CD4-positive, CD25-positive, alpha-beta regulatory T cell (primary cell): Measurements from ENCODE around the gene PDZD7. TPM values are rescaled to one million over a fixed set of nuclear protein-coding genes. Genes with fewer than 3 reads are reported as not detected.

Source experiments
- ATAC-seq, 2 donors: fragments of 150-1000 bp; cut with Tn5 transposase; one replicate each; pipeline ENCODE4 v1.10.0; 2021; ENCODE audit warnings: low read depth in 2 of 2, moderate number of reproducible peaks in 2 of 2, moderate library complexity in 1 of 2
- DNase-seq, 3 donors: peaks; one replicate each; pipeline versions ENCODE4 v3.0.0 to v3.0.0-alpha.2; 2012 to 2022; ENCODE audit warnings: mixed read lengths in 1 of 3
- H3K27ac ChIP-seq: one replicate; pipeline ENCODE4 v1.7.0; 2013; ENCODE audit warnings: mild to moderate bottlenecking, low read length; ENCODE audit not compliant: insufficient read depth, poor library complexity, severe bottlenecking
- H3K27me3 ChIP-seq: one replicate; pipeline ENCODE4 v1.7.0; 2013; ENCODE audit warnings: low read length; ENCODE audit not compliant: control insufficient read depth, insufficient read depth
- H3K36me3 ChIP-seq: one replicate; pipeline ENCODE4 v1.7.0; 2013; ENCODE audit warnings: mild to moderate bottlenecking, low read length, moderate library complexity; ENCODE audit not compliant: control insufficient read depth, insufficient read depth
- H3K4me1 ChIP-seq: 2 replicates; pipeline ENCODE4 v1.7.0; 2013; ENCODE audit warnings: mild to moderate bottlenecking, low read length; ENCODE audit not compliant: insufficient read depth, control insufficient read depth, poor library complexity, severe bottlenecking
- H3K4me3 ChIP-seq: one replicate; pipeline ENCODE4 v1.7.0; 2013; ENCODE audit warnings: low read depth, mild to moderate bottlenecking, low read length, moderate library complexity
- H3K9me3 ChIP-seq, 2 experiments: 1 replicate in 1 of 2; 2 replicates in 1 of 2; pipeline ENCODE4 v1.7.0; 2013; ENCODE audit warnings: low read length in 2 of 2, mild to moderate bottlenecking in 1 of 2, moderate library complexity in 1 of 2; ENCODE audit not compliant: control insufficient read depth in 2 of 2
- H3K27ac Mint-ChIP-seq, 3 donors: one replicate each; pipeline ENCODE4 v1.8.0; 2020 to 2022; ENCODE audit warnings: mild to moderate bottlenecking in 3 of 3, mixed read lengths in 3 of 3, moderate library complexity in 2 of 3
- H3K27me3 Mint-ChIP-seq: one replicate; pipeline ENCODE4 v1.8.0; 2022; ENCODE audit warnings: mild to moderate bottlenecking, mixed read lengths
- H3K36me3 Mint-ChIP-seq: one replicate; pipeline ENCODE4 v1.8.0; 2020; ENCODE audit warnings: mixed read lengths
- H3K4me1 Mint-ChIP-seq, 4 donors: one replicate each; pipeline ENCODE4 v1.8.0; 2020 to 2022; ENCODE audit warnings: mixed read lengths in 4 of 4, mild to moderate bottlenecking in 1 of 4
- H3K4me3 Mint-ChIP-seq, 4 donors: one replicate each; pipeline ENCODE4 v1.8.0; 2020 to 2022; ENCODE audit warnings: mild to moderate bottlenecking in 4 of 4, mixed read lengths in 4 of 4, moderate library complexity in 3 of 4
- H3K9me3 Mint-ChIP-seq, 7 donors: one replicate each; pipeline ENCODE4 v1.8.0; 2020 to 2022; ENCODE audit warnings: mixed read lengths in 7 of 7, mild to moderate bottlenecking in 3 of 7, moderate library complexity in 2 of 7
- polyA plus RNA-seq, 4 donors: library from polyadenylated mRNA; unstranded; fragments of 300-500 nt; fragmentation: Illumina TruSeq; gene quantifications; one replicate each; pipeline ENCODE4 v1.2.3, GENCODE V29; 2021
- total RNA-seq: library from RNA; stranded (reverse); gene quantifications from one replicate; pipeline ENCODE4 v1.2.3, GENCODE V29; 2022

The PDZD7 gene
- total and polyA plus RNA-seq, 5 donors from 2014 or later: 0.59 to 3.5 (median 0.78) TPM

GRCh38 chr10:100981178-100981772 is 49.7 kb downstream of the PDZD7 start:
- DNase-seq (no peak), ATAC-seq (no peak)
- peaks cover 0 to 25% (median 13%) of the 10 kb centered on the region in 4 donors for H3K4me1 Mint-ChIP-seq
- no peak overlapping the region for H3K4me3 Mint-ChIP-seq
- H3K4me3 ChIP-seq: no peak overlapping the region
- H3K27me3 ChIP-seq: no peaks in the 10 kb centered on the region
- H3K27ac Mint-ChIP-seq: no peak overlapping the region
- H3K9me3 Mint-ChIP-seq: no peaks in the 10 kb centered on the region
- H3K4me1 ChIP-seq: peaks cover 1% of the 10 kb centered on the region
- no peak overlapping the region for H3K27ac ChIP-seq
- no peaks in the 10 kb centered on the region for H3K27me3 Mint-ChIP-seq
- H3K9me3 ChIP-seq: no peaks in the 10 kb centered on the region
- H3K36me3 ChIP-seq: peaks cover 21% of the 10 kb centered on the region
- peaks cover 30% of the 10 kb centered on the region for H3K36me3 Mint-ChIP-seq

- Histone ChIP-seq H3K36me3 (peaks cover 21% of the 10 kb centered on the region), H3K4me1 (no peaks in the 10 kb centered on the region), H3K27me3 (no peaks in the 10 kb centered on the region), H3K4me3 (no peak overlapping the region), H3K27ac (no peak overlapping the region), H3K9me3 (no peaks in the 10 kb centered on the region)
- peaks cover 0 to 20% (median 10%) of the 10 kb centered on the region in 4 donors for H3K4me1 Mint-ChIP-seq
- H3K27me3 Mint-ChIP-seq: no peaks in the 10 kb centered on the region
- no peak overlapping the region for H3K4me3 Mint-ChIP-seq
- peak overlapping the region in 1 of 3 donors; percentile 73 for H3K27ac Mint-ChIP-seq
- H3K9me3 Mint-ChIP-seq: no peaks in the 10 kb centered on the region
- no peak for ATAC-seq
- DNase-seq: no peak
- H3K36me3 Mint-ChIP-seq: peaks cover 30% of the 10 kb centered on the region
These were observed 50.2 kb downstream of the PDZD7 start for GRCh38 chr10:100980711-100981110.

- H3K4me1 Mint-ChIP-seq: peaks cover 0 to 16% (median 7%) of the 10 kb centered on the region in 4 donors
These were observed 50.6 kb downstream of the PDZD7 start for GRCh38 chr10:100980311-100980710.

GRCh38 chr10:100979791-100980272 is 51.1 kb downstream of the PDZD7 start:
- Mint-ChIP-seq H3K9me3 (no peaks in the 10 kb centered on the region), H3K27me3 (no peaks in the 10 kb centered on the region), H3K36me3 (peaks cover 30% of the 10 kb centered on the region), H3K4me1 (peaks cover 0 to 12% (median 4%) of the 10 kb centered on the region in 4 donors), H3K4me3 (no peak overlapping the region), H3K27ac (no peak overlapping the region)
- Histone ChIP-seq H3K4me1 (no peaks in the 10 kb centered on the region), H3K27me3 (no peaks in the 10 kb centered on the region), H3K27ac (no peak overlapping the region), H3K9me3 (no peaks in the 10 kb centered on the region), H3K36me3 (peaks cover 21% of the 10 kb centered on the region), H3K4me3 (no peak overlapping the region)
- no peak for DNase-seq
- no peak for ATAC-seq

More at GRCh38 chr10:100980311-100980710, 50.6 kb downstream of the PDZD7 start:
- H3K36me3 Mint-ChIP-seq: peaks cover 30% of the 10 kb centered on the region
- H3K27me3 Mint-ChIP-seq: no peaks in the 10 kb centered on the region
- Histone ChIP-seq H3K9me3 (no peaks in the 10 kb centered on the region), H3K36me3 (peaks cover 21% of the 10 kb centered on the region), H3K27me3 (no peaks in the 10 kb centered on the region), H3K4me1 (no peaks in the 10 kb centered on the region), H3K27ac (no peak overlapping the region), H3K4me3 (no peak overlapping the region)
- no peak overlapping the region for H3K4me3 Mint-ChIP-seq
- DNase-seq (no peak), ATAC-seq (no peak)
- H3K27ac Mint-ChIP-seq: no peak overlapping the region
- H3K9me3 Mint-ChIP-seq: no peaks in the 10 kb centered on the region

- H3K4me1 Mint-ChIP-seq: peaks cover 0 to 4% (median 1%) of the 10 kb centered on the region in 4 donors
- no peak overlapping the region for H3K4me3 Mint-ChIP-seq
- no peak overlapping the region for H3K27ac ChIP-seq
- DNase-seq (no peak), ATAC-seq (no peak)
- no peaks in the 10 kb centered on the region for H3K4me1 ChIP-seq
- H3K4me3 ChIP-seq: no peak overlapping the region
- H3K9me3 Mint-ChIP-seq: no peaks in the 10 kb centered on the region
- peaks cover 21% of the 10 kb centered on the region for H3K36me3 ChIP-seq
- no peak overlapping the region for H3K27ac Mint-ChIP-seq
- peaks cover 30% of the 10 kb centered on the region for H3K36me3 Mint-ChIP-seq
- no peaks in the 10 kb centered on the region for H3K9me3 ChIP-seq
- no peaks in the 10 kb centered on the region for H3K27me3 ChIP-seq
- H3K27me3 Mint-ChIP-seq: no peaks in the 10 kb centered on the region
These were observed 52.1 kb downstream of the PDZD7 start for GRCh38 chr10:100978901-100979195.

- Histone ChIP-seq H3K9me3 (no peaks in the 10 kb centered on the region), H3K27me3 (no peaks in the 10 kb centered on the region), H3K4me3 (no peak overlapping the region), H3K4me1 (no peaks in the 10 kb centered on the region), H3K27ac (no peak overlapping the region), H3K36me3 (peaks cover 20% of the 10 kb centered on the region)
- ATAC-seq: no peak
- DNase-seq: no peak
- Mint-ChIP-seq H3K9me3 (no peaks in the 10 kb centered on the region), H3K36me3 (peaks cover 30% of the 10 kb centered on the region), H3K4me1 (peaks cover 0 to 4% (median 1%) of the 10 kb centered on the region in 4 donors), H3K27me3 (peaks cover 3% of the 10 kb centered on the region), H3K4me3 (no peak overlapping the region), H3K27ac (no peak overlapping the region)
These were observed 52.6 kb downstream of the PDZD7 start for GRCh38 chr10:100978121-100978900.

- H3K4me3 ChIP-seq: no peak overlapping the region
- DNase-seq (no peak), ATAC-seq (no peak)
- Mint-ChIP-seq H3K27ac (no peak overlapping the region), H3K9me3 (no peaks in the 10 kb centered on the region), H3K4me3 (no peak overlapping the region), H3K4me1 (no peaks in the 10 kb centered on the region), H3K27me3 (peaks cover 4% of the 10 kb centered on the region), H3K36me3 (peaks cover 24% of the 10 kb centered on the region)
- no peaks in the 10 kb centered on the region for H3K4me1 ChIP-seq
- no peak overlapping the region for H3K27ac ChIP-seq
- H3K9me3 ChIP-seq: no peaks in the 10 kb centered on the region
- H3K27me3 ChIP-seq: no peaks in the 10 kb centered on the region
- peaks cover 14% of the 10 kb centered on the region for H3K36me3 ChIP-seq
These were observed 53.5 kb downstream of the PDZD7 start for GRCh38 chr10:100977436-100977835.

- no peak overlapping the region for H3K27ac ChIP-seq
- Mint-ChIP-seq H3K27ac (peak overlapping the region in 1 of 3 donors; percentile 27), H3K9me3 (no peaks in the 10 kb centered on the region), H3K36me3 (peaks cover 19% of the 10 kb centered on the region), H3K4me1 (no peaks in the 10 kb centered on the region), H3K27me3 (peaks cover 4% of the 10 kb centered on the region), H3K4me3 (no peak overlapping the region)
- no peaks in the 10 kb centered on the region for H3K9me3 ChIP-seq
- DNase-seq (no peak), ATAC-seq (no peak)
- no peak overlapping the region for H3K4me3 ChIP-seq
- no peaks in the 10 kb centered on the region for H3K4me1 ChIP-seq
- peaks cover 14% of the 10 kb centered on the region for H3K36me3 ChIP-seq
- no peaks in the 10 kb centered on the region for H3K27me3 ChIP-seq
These were observed 54.0 kb downstream of the PDZD7 start for GRCh38 chr10:100976906-100977305.
